HG02885 (cell line): ENCODE results near the gene GPHN.

ENCODE experiments used
- ATAC-seq: cut with Tn5 transposase; IDR thresholded peaks from one replicate; pipeline ENCODE4 v1.9.1; 2021; ENCODE audit warnings: mild to moderate bottlenecking; ENCODE audit not compliant: unreplicated experiment, poor library complexity

GPHN gene

GRCh38 chr14:67187826-67188225, 679.9 kb downstream of the GPHN start:
- no peak for ATAC-seq

GRCh38 chr14:67188326-67188725, 680.4 kb downstream of the GPHN start:
- no peak for ATAC-seq

GRCh38 chr14:67191768-67192290, 683.9 kb downstream of the GPHN start:
- ATAC-seq = no peak

GRCh38 chr14:67192366-67192765, 684.4 kb downstream of the GPHN start:
- ATAC-seq = no peak

- no peak for ATAC-seq
These were observed 687.3 kb downstream of the GPHN start for GRCh38 chr14:67195279-67195678.

GRCh38 chr14:67199016-67199415, 691.1 kb downstream of the GPHN start:
- no peak for ATAC-seq

GRCh38 chr14:67207810-67208209, 699.9 kb downstream of the GPHN start:
- ATAC-seq = no peak

- no peak for ATAC-seq
These were observed 710.2 kb downstream of the GPHN start for GRCh38 chr14:67218126-67218525.

GRCh38 chr14:67221248-67221981, 713.5 kb downstream of the GPHN start:
- no peak for ATAC-seq

- no peak for ATAC-seq
These were observed 714.0 kb downstream of the GPHN start for GRCh38 chr14:67221982-67222328.

GRCh38 chr14:67225523-67225922, 717.6 kb downstream of the GPHN start:
- no peak for ATAC-seq

- ATAC-seq = no peak
These were observed 720.5 kb downstream of the GPHN start for GRCh38 chr14:67228325-67228984.
